HG02588 (cell line): ENCODE measurements around the gene BRWD1.
A peak's percentile ranks its signal among the peaks of the same experiment; 100 is the strongest.

ENCODE experiments used
- ATAC-seq: cut with Tn5 transposase; IDR thresholded peaks from one replicate; pipeline ENCODE4 v1.9.1; 2021; ENCODE audit warnings: mild to moderate bottlenecking, moderate library complexity; ENCODE audit not compliant: unreplicated experiment

BRWD1 gene

GRCh38 chr21:39313571-39314142 is at the start of gene BRWD1:
TSS of gene BRWD1 (minus strand) at chr21:39313632. CDS start at chr21:39313491, 141 bp downstream.
- peak; percentile 46 for ATAC-seq

DNA sequence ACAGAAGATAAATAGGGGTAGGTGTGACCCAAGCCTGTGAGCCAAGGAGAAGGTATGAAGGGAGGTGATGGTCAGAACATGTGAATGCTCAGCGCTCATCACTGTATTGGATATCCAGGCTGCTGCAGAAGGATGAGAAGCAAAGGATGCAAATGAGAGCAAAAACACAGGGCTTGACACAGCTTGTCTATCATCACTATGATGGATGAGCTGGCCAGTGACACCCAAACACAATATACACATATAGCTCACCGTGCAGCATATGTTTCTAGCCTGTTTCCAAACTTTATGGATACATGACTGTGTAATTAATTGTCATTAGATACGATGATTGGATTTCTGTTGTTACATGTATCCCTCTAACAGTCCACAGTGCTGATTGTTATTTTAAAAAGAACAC is 49.3 kb upstream of the BRWD1 start:
- no peak for ATAC-seq

DNA sequence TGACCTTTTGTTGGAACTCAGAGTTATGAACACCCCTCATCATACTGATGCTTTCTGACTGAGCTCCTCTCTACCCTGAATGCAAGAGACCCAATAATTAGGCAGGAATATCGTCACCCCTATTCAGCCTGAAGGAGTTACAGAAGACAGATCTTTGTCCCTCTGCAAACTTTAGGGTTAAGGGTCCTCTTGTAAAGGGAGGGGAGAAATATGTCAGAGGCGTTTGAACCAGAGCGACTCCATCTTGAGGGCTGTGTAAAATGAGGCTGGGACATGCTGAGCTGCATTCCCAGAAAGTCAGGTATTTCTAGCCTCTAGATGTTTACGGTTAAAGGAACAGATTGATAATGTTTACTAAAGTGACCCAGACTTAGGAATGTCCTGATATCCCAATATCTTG is 46.0 kb upstream of the BRWD1 start:
- no peak for ATAC-seq

DNA sequence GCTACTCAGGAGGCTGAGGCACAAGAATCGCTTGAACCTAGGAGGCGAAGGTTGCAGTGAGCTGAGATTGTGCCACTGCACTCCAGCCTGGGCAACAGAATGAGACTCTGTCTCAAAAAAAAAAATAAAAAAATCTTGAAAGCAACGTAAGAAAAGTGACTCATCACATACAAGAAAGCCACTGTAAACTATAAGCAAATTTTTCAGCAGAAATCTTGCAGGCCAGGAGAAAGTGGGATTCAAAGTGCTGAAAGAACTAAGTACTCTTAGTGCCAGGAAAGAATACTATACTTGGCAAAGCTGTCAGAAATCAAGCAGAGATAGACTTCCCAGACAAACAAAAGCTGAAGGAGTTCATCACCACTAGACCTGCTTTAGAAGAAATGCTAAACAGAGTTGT is 39.9 kb upstream of the BRWD1 start:
- no peak for ATAC-seq

- ATAC-seq: no peak
These were observed 36.9 kb upstream of the BRWD1 start for GRCh38 chr21:39350094-39351005.

- ATAC-seq: peak; percentile 81
These were observed 36.0 kb upstream of the BRWD1 start for GRCh38 chr21:39349211-39350093.

GRCh38 chr21:39348355-39349210 is 35.2 kb upstream of the BRWD1 start, which contains the start of gene HMGN1:
TSS of gene HMGN1 (minus strand) at chr21:39349088. CDS start at chr21:39348917, 171 bp downstream.
- peak; percentile 57 for ATAC-seq

DNA sequence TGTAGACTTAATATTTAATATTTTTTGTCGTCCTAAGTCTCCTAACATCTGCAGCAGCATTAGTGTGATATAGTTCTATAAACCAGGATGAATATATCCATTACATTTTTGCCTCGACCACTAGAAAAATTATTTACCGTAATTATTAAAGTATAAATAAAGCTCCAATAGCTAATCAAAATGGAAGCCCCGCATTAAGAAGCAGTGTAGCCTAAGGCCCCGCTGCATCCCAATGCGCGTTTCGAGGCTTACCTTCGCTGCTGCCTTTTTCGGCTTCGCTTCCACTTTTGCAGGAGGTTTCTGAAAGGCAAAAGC is 34.6 kb upstream of the BRWD1 start:
- no peak for ATAC-seq

DNA sequence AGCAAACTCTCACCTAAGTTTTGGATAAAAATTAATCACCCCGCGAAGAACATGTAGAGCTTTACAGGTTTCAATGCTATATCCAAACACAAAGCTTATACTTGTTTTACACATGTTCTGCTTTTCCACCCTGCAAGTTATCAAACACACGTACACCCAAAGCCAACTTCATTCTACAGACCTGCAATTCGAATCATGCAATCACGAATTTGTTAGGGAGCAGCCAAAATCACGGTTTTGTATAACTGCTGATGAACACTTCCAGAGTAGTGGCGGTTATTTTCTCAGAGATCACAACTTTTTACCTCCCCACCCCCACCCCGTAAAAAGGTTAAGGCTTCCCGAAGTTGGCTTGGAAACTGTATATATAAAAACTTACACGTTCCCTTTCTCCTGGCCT is 34.1 kb upstream of the BRWD1 start:
- no peak for ATAC-seq

DNA sequence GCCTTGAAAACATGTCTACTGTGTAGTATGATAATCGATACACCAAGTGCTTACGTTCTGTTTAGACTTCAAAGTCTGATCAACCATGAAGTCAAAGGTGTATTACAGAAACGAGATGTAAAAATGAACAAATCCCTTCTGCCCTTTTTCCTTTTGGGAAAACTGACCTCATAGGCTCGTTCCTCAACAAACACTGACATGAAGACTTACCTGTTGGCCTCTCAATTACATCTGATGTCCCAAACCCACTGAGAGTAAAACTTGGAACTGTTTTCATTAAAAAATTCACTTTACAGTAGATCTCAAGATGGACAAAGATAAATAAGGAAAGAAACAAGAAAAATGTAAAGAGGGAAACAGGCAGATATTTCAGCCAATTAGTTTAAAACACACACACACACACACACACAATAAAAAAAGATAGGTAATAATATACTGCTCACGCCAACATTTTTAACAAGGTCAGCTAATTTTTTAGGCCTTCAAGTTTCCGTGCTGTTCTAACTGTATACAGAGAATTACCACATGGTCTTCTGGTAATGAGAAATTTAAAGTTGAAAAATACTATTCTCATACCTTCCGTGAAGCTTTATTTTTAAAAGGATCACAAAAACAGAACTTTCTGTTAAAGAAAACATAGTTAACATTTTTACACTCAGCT is 33.4 kb upstream of the BRWD1 start:
- no peak for ATAC-seq

DNA sequence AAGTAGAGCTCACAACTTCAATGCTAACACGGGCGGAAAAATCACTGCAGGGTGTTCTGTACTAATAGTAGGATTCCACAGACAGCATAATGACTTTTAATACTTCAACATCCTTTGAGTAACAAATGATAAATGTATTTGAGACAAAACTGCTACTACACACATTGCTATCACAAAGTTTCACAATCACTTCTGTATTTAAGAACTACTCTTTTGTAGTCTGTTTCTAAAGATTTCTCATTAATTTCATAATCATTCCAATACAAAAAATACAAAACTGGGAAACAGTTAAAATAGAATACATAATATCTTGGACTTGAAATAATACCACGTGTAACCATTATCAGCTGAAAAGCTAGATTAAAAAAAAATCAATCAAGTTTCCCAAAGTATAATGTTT is 32.8 kb upstream of the BRWD1 start:
- ATAC-seq: no peak

GRCh38 chr21:39345440-39345839 is 32.0 kb upstream of the BRWD1 start:
- ATAC-seq: no peak

DNA sequence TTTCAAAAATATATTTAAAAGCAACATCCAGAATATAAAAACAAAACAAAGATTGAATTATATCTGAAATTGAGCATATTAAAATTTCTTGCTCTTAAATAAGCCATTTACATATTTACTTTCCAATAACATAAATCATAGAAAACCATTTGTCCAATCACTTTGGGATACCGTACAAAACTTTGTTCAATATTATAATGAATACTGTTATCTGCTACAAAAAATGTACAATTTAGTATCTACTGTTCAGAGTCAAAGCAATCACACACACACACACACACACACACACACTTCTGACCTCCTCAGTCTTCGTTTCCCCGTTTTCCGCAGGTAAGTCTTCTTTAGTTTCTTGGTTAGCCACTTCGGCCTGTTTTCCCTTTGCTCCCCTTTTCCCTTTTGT is 31.4 kb upstream of the BRWD1 start:
- no peak for ATAC-seq

DNA sequence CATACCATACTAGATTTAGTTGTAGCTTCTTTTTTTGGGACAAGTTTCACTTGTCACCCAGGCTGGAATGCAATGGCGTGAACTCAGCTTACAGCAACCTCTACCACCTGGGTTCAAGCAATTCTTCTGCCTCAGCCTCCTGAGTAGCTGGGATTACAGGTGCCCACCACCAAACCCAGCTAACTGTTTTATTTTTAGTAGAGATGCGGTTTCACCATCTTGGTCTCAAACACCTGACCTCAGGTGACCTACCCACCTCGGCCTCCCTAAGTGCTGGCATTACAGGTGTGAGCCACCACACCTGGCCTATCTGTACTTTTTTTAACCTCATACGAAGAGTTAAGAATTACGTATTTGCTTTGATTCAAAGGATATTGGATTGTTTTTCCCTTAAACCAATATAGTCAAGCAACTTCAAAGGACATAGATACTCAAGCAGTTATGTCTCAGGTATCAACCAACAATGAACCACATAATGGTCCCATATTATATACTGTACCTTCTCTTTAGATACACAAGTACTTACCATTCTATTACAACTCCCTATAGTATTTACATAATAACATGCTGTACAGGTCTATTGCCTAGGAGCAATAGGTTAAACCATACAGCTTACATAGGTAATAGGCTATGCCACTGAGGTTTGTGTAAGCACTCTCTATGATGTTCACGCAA is 28.0 kb upstream of the BRWD1 start:
- ATAC-seq: no peak

GRCh38 chr21:39340687-39341086 is 27.3 kb upstream of the BRWD1 start:
- no peak for ATAC-seq

DNA sequence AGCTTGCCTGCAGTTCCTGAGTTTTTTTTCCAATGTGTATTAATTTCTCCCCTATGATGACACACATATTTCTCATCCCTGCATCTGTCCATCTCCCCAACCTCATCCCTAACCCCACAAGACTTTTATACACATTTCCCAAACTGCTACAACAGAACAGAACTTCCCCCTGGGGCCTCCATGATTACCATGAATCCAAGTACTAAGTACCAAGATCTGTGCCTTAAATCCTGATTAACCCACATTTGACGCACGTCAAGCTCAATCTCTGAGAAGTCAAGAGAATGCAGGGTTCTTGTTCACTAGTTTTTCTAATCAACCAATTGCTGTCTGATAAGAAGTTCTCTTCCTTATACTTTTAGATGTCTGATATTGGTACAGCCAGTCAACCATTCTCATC is 25.8 kb upstream of the BRWD1 start:
- no peak for ATAC-seq

DNA sequence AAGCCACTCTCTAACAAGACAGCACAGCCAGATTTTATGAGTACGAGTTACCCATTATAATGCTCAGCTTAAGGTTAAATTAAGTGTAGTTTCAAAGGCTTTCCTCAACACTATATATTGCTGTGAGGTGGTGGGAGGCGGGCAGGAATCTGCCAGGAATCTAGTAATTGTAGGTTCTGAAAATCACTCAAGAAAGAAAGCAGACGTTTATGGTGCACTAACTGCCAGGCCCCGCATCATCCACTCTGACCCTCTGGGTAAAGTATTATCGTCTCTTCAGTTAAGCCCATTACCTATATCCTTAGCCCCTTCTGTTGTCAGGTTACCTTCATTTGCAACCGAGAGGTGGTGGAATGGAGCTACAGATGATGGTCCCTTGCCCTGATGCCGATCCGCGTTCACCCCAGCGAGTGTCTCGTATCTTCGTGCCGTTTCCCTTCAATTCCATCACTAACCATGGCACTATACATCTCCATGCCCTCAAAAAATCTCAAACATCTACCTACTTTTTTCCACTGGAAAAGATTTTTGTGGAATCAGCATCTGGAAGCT is 23.1 kb upstream of the BRWD1 start:
- ATAC-seq: no peak

GRCh38 chr21:39334611-39335010 is 21.2 kb upstream of the BRWD1 start:
- ATAC-seq: no peak

DNA sequence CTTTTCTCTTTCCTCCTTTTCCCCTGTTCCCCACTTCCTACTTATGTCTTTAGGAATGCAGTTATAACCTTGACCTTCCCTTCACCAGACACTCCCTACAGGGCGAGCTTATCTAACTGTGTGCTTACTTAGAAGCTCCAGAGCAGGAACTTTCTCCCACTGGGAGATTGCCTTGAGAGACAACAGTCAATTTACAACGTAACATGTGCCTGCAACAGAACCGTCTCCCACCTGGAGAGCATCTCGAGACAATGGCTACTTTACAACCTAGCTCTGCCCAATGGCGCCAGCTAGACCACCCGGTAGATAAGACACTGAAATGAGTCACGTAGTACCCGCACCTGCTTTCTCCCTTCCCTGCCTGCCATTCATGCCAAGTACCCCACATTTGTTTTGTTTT is 18.7 kb upstream of the BRWD1 start:
- ATAC-seq: no peak
